ENCODE measurements around the gene FSTL4.

FSTL4 gene

DNA sequence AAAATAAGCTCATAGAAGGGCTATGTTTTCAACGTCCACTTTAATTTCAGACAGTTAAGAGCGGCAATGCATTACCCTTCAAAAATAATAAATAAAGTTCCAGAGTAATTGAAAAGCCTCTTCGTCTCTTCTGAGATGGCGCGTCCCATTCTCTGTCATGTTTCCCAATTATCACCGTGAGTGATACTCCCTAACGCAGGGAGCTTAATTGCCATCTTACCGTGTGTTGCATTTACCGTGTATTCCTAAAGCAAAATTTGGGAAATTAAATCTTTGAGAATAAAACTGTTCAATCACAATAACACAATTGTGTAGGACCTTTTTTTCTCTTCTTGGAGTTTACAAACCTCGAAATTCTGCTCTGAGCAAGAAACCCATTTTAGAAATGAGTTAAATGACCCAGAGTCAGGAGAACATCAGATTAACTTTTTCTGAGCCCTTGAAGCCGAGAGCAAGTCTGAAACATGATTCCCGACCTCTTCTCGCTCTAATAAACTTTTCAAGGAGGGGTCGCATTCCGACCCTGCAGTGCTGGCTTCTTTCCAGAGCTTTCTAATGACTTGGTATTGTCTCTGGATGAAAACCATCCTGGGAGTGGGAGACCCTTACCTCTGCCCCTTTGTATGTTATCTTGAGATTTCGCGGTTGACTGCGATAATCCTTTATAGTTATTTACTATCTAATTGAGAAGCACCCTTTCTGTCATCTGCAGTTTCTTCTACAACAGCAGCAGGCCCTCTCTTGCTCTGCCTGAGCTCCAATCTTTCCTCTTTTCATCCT lies 251.5 kb downstream of the FSTL4 start:
- TF ChIP-seq, protein P1, sequence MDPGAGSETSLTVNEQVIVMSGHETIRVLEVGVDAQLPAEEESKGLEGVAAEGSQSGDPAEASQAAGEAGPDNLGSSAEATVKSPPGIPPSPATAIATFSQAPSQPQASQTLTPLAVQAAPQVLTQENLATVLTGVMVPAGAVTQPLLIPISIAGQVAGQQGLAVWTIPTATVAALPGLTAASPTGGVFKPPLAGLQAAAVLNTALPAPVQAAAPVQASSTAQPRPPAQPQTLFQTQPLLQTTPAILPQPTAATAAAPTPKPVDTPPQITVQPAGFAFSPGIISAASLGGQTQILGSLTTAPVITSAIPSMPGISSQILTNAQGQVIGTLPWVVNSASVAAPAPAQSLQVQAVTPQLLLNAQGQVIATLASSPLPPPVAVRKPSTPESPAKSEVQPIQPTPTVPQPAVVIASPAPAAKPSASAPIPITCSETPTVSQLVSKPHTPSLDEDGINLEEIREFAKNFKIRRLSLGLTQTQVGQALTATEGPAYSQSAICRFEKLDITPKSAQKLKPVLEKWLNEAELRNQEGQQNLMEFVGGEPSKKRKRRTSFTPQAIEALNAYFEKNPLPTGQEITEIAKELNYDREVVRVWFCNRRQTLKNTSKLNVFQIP (CRISPR knock-in tag; IDR thresholded peaks at IDR 0.05; ENCODE audit: borderline replicate concordance, low read depth) = no peak
- TF ChIP-seq, protein P2, sequence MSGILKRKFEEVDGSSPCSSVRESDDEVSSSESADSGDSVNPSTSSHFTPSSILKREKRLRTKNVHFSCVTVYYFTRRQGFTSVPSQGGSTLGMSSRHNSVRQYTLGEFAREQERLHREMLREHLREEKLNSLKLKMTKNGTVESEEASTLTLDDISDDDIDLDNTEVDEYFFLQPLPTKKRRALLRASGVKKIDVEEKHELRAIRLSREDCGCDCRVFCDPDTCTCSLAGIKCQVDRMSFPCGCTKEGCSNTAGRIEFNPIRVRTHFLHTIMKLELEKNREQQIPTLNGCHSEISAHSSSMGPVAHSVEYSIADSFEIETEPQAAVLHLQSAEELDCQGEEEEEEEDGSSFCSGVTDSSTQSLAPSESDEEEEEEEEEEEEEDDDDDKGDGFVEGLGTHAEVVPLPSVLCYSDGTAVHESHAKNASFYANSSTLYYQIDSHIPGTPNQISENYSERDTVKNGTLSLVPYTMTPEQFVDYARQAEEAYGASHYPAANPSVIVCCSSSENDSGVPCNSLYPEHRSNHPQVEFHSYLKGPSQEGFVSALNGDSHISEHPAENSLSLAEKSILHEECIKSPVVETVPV (CRISPR knock-in tag; IDR thresholded peaks at IDR 0.05) = no peak
- TF ChIP-seq ARNTL (CRISPR knock-in tag; IDR thresholded peaks at IDR 0.05; ENCODE audit: borderline replicate concordance, low read depth) = no peak
- TF ChIP-seq ZC3H10 (CRISPR knock-in tag; IDR thresholded peaks at IDR 0.05) = no peak

DNA sequence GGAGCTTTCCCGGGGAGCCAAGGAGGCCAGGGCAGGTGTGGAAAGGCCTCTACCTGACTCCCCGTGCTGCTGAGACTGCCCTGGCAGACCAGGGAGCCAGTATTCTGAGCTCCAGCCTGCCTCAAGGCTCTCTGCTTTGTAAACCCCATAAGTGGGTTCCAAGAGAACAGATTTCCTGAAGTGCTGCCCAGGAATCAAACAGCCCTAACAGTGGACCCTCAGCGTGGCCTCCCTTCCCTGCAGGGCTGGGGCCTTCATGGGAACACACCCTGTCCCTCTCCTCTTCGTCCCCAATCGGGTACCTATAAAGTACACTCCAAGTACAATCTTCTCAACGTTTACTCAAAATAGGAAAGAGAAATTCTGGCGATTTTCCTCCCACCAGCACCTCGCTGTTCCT lies 252.5 kb downstream of the FSTL4 start:
- TF ChIP-seq, protein P3, sequence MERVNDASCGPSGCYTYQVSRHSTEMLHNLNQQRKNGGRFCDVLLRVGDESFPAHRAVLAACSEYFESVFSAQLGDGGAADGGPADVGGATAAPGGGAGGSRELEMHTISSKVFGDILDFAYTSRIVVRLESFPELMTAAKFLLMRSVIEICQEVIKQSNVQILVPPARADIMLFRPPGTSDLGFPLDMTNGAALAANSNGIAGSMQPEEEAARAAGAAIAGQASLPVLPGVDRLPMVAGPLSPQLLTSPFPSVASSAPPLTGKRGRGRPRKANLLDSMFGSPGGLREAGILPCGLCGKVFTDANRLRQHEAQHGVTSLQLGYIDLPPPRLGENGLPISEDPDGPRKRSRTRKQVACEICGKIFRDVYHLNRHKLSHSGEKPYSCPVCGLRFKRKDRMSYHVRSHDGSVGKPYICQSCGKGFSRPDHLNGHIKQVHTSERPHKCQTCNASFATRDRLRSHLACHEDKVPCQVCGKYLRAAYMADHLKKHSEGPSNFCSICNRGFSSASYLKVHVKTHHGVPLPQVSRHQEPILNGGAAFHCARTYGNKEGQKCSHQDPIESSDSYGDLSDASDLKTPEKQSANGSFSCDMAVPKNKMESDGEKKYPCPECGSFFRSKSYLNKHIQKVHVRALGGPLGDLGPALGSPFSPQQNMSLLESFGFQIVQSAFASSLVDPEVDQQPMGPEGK (CRISPR knock-in tag; IDR thresholded peaks at IDR 0.05; ENCODE audit: borderline replicate concordance) = no peak
- TF ChIP-seq CSDC2 (CRISPR knock-in tag; IDR thresholded peaks at IDR 0.05) (no peak), ESRRG (CRISPR knock-in tag; IDR thresholded peaks at IDR 0.05) (no peak), ZNF70 (CRISPR knock-in tag; IDR thresholded peaks at IDR 0.05) (no peak), ZNF8 (CRISPR knock-in tag; IDR thresholded peaks at IDR 0.05) (no peak), PPARA (CRISPR knock-in tag; IDR thresholded peaks at IDR 0.05; ENCODE audit: borderline replicate concordance) (no peak), ISL1 (CRISPR knock-in tag; IDR thresholded peaks at IDR 0.05) (no peak), TCF4 (CRISPR knock-in tag; IDR thresholded peaks at IDR 0.05; ENCODE audit: borderline replicate concordance) (no peak), OSR1 (CRISPR knock-in tag; IDR thresholded peaks at IDR 0.05) (no peak)
- TF ChIP-seq, protein P4, sequence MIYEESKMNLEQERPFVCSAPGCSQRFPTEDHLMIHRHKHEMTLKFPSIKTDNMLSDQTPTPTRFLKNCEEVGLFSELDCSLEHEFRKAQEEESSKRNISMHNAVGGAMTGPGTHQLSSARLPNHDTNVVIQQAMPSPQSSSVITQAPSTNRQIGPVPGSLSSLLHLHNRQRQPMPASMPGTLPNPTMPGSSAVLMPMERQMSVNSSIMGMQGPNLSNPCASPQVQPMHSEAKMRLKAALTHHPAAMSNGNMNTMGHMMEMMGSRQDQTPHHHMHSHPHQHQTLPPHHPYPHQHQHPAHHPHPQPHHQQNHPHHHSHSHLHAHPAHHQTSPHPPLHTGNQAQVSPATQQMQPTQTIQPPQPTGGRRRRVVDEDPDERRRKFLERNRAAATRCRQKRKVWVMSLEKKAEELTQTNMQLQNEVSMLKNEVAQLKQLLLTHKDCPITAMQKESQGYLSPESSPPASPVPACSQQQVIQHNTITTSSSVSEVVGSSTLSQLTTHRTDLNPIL (CRISPR knock-in tag; IDR thresholded peaks at IDR 0.05; ENCODE audit: low read depth) = no peak
- TF ChIP-seq, protein P1 (CRISPR knock-in tag; IDR thresholded peaks at IDR 0.05; ENCODE audit: borderline replicate concordance, low read depth) = no peak
- TF ChIP-seq, protein P2 (CRISPR knock-in tag; IDR thresholded peaks at IDR 0.05) = no peak

More for the DNA sequence above, 251.5 kb downstream of the FSTL4 start:
- ATAC-seq = no peak

DNA sequence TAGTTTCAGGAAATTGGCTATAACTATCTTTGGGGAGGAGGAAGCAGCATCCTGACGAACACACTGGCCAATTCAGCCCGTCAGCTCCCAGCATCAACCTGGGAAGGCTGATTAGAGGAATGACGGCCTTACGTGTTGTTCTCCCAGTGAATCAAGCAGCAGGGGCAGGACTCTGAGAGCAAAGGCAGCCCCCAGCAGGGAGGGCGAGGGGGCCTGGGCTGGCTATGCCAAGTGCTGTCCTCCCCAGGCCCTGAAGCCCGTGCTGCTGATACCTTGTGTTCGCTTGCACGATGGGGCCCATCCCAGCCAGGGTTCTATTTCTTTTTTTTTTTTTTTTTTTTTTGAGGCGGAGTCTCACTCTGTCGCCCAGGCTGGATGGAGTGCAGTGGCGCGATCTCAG lies 254.1 kb downstream of the FSTL4 start:
- TF ChIP-seq ZNF565 (CRISPR knock-in tag; conservative IDR thresholded peaks at IDR 0.05; ENCODE audit: low read depth) (no peak), ARNTL (CRISPR knock-in tag; IDR thresholded peaks at IDR 0.05; ENCODE audit: borderline replicate concordance, low read depth) (no peak), SNAI2 (CRISPR knock-in tag; IDR thresholded peaks at IDR 0.05) (no peak)
- TF ChIP-seq, protein P1 (CRISPR knock-in tag; IDR thresholded peaks at IDR 0.05; ENCODE audit: borderline replicate concordance, low read depth) = no peak
- ATAC-seq = no peak

More for the DNA sequence above, 252.5 kb downstream of the FSTL4 start:
- ATAC-seq = no peak
